Neutrophil (primary cell): Measurements from ENCODE around the gene KIF5B.
A peak's percentile ranks its signal among the peaks of the same experiment; 100 is the strongest.

Source experiments
- H3K27ac ChIP-seq: fragments of 200-600 bp; sonication (generic); 2 replicates; pipeline ENCODE4 v1.5.1; 2016; ENCODE audit warnings: mild to moderate bottlenecking, moderate library complexity
- H3K27me3 ChIP-seq: fragments of 200-600 bp; sonication (generic); 2 replicates; pipeline ENCODE4 v1.6.0; 2016; ENCODE audit warnings: mild to moderate bottlenecking
- H3K36me3 ChIP-seq: fragments of 200-600 bp; sonication (generic); 2 replicates; pipeline ENCODE4 v1.5.1; 2017
- H3K4me1 ChIP-seq, 2 experiments: fragments of 200-600 bp in 1 of 2; sonication (generic) in 1 of 2; 1 replicate in 1 of 2; 2 replicates in 1 of 2; pipeline versions ENCODE4 v1.5.1 to v1.6.1; 2013 to 2016; ENCODE audit warnings: low read depth in 1 of 2, low read length in 1 of 2, mild to moderate bottlenecking in 1 of 2, moderate library complexity in 1 of 2; ENCODE audit not compliant: control insufficient read depth in 1 of 2, insufficient read depth in 1 of 2
- H3K4me3 ChIP-seq, 2 experiments: fragments of 200-600 bp in 1 of 2; sonication (generic) in 1 of 2; 1 replicate in 1 of 2; 2 replicates in 1 of 2; pipeline ENCODE4 v1.5.1; 2013 to 2016; ENCODE audit warnings: low read depth in 1 of 2, low read length in 1 of 2, mild to moderate bottlenecking in 1 of 2, moderate library complexity in 1 of 2
- H3K9me3 ChIP-seq: fragments of 200-600 bp; sonication (generic); 2 replicates; pipeline ENCODE4 v1.5.1; 2016
- CTCF ChIP-seq: fragments of 200-600 bp; sonication (generic); IDR thresholded peaks from 2 replicates; pipeline ENCODE4 v1.5.1; 2016; ENCODE audit warnings: antibody characterized with exemption

The KIF5B gene

GRCh38 chr10:31963589-31963980 lies 92.6 kb downstream of the KIF5B start:
- no peak overlapping the region for H3K27ac ChIP-seq
- no peak for TF ChIP-seq CTCF
- no peak overlapping the region for H3K4me3 ChIP-seq
- H3K36me3 ChIP-seq, result no peaks in the 10 kb centered on the region
- H3K9me3 ChIP-seq, result no peaks in the 10 kb centered on the region
- peaks cover 90 to 91% of the 10 kb centered on the region in 2 experiments for H3K4me1 ChIP-seq
- H3K27me3 ChIP-seq, result no peaks in the 10 kb centered on the region

- TF ChIP-seq CTCF, result no peak
- Histone ChIP-seq H3K4me1 (peaks cover 95% of the 10 kb centered on the region in 2 experiments), H3K9me3 (no peaks in the 10 kb centered on the region), H3K27me3 (no peaks in the 10 kb centered on the region), H3K27ac (peak overlapping the region; percentile 59), H3K4me3 (no peak overlapping the region), H3K36me3 (no peaks in the 10 kb centered on the region)
Observed at GRCh38 chr10:31962826-31963588, 93.2 kb downstream of the KIF5B start.

GRCh38 chr10:31961277-31962074 lies 94.7 kb downstream of the KIF5B start:
- peaks cover 80 to 83% of the 10 kb centered on the region in 2 experiments for H3K4me1 ChIP-seq
- no peak for TF ChIP-seq CTCF
- H3K36me3 ChIP-seq, result no peaks in the 10 kb centered on the region
- H3K4me3 ChIP-seq, result no peak overlapping the region
- peak overlapping the region; percentile 70 for H3K27ac ChIP-seq
- no peaks in the 10 kb centered on the region for H3K9me3 ChIP-seq
- H3K27me3 ChIP-seq, result no peaks in the 10 kb centered on the region

GRCh38 chr10:31959461-31960173 lies 96.6 kb downstream of the KIF5B start:
- no peak for TF ChIP-seq CTCF
- Histone ChIP-seq H3K36me3 (no peaks in the 10 kb centered on the region), H3K9me3 (no peaks in the 10 kb centered on the region), H3K27me3 (no peaks in the 10 kb centered on the region), H3K27ac (peak overlapping the region; percentile 70), H3K4me1 (peaks cover 67 to 73% of the 10 kb centered on the region in 2 experiments), H3K4me3 (peak overlapping the region; percentile 19 to 23)
